GM19025 (cell line): Measurements from ENCODE around the gene ARHGAP30.

Source experiments
- ATAC-seq: cut with Tn5 transposase; IDR thresholded peaks from one replicate; pipeline ENCODE4 v1.9.1; 2021; ENCODE audit warnings: mild to moderate bottlenecking, low read depth, moderate library complexity; ENCODE audit not compliant: unreplicated experiment

ARHGAP30 gene

DNA sequence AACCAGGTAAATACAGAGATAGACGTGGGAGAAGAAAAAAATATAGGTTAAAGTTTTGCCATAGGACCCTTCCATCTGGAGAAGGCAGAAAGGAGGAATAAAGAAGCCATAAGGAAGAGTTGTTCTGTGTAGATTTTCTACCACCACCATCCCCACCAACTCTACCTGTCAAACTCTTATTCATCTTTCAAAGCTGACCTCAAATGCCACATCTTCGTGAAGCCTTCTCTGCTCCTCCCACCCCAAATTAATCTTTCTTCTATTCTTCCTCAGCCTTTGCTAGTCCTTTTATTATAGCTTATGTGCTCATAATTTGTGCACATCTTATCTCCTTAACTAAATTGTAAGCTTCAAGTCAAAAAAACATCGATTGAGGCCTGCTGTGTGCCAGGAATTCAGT is 20.9 kb upstream of the ARHGAP30 start:
- ATAC-seq, result no peak

DNA sequence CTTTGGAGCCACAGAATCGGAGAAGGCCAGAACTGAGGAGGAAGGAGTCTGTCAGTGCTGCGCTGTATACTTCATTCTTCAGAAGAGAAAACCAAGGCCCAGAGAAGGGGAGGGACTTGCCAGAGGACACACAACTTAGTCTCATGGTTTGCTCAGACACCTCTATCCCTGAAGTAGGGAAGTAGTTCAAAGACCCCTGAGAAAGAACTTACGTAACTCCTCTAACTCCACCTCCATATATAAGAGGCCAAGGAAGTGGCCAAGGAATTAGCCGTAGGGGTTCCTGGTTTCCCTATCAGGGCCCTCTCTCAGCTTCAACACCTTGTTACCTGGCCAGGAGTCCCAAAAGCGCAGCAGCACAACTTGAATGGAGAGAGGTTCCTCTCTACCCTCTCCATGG is 20.2 kb upstream of the ARHGAP30 start:
- no peak for ATAC-seq

DNA sequence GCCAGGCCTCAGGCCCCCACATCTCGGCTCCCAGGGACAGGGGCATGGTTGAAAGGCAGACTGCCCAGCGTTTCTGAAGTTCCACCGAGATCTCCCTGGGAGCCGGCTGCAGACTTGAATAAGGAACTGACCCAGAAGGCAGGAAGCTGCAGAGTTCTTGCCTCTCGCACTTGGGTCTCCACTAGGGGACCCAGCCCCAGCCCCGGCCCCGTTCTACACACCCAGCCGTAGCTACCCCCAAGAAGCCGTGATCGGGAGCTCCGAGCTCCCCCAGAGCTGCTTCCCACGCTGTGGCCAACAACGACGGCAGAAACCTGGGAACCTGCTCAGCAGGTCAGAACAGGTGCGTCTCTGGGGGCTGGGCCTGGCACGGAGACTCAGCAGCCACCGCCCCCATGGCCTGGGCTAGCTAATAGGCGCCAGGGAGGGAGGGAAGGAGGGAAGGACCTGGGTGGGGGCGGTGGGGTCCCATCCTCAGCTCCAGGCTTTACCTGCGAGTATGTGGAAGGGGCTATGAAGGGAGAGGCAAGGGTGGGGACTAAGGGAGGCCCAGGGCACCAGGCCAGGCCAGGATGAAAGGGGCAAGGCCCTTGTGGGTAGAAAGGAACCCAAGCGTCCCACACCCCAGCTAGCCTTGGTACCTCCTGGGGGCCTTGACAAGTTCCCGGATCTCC is 19.7 kb upstream of the ARHGAP30 start, which contains the start of gene NECTIN4:
NECTIN4 (minus strand) TSS at position 308 of the 674 bp plus-strand sequence; CDS start at position 46, 262 bp downstream.
- ATAC-seq, result no peak

DNA sequence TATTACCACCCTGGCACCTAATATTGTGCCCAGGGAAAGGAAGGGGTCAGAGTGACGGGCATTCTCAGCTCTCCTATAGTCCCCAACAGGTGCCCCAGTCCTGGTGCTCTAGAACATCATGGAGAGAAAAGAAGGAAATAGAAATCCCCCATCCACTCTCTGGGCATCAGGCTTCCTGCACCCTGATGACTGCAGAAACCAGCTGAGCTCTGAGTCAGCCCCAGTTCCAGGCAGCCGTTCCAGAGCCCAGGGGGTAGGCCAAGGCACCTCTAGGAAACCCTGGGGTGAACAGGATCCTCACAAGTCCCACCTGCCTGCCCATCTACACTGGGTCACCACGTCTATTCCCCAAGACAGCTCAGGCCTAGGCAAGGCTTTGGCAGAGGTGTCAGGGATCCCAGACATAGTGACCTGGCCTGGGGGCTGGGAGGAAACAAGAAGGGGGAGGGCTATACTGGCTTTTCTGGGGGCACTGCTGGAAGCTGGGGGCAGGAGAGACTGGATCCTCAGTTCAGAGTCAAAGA is 19.0 kb upstream of the ARHGAP30 start:
- ATAC-seq, result no peak

DNA sequence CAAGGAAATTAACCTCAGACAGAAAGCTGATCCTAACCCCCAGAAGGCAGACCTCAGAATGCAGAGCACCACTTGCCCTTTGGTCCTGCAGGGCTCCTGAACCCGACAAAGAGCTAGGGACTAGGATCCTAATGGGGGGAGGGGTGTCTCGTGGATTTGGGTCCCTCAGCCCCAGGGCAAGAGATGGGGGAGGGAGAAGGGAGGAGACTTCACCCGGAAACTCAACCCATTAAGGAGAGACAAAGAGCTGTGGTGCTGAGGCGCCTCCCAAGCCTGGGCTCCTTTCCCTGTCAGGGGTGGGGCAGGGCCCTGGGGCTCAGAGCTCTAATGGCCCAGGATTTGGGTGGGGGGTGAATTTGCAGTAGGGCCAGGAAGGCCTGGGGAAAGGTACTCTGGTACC is 16.8 kb upstream of the ARHGAP30 start:
- no peak for ATAC-seq

DNA sequence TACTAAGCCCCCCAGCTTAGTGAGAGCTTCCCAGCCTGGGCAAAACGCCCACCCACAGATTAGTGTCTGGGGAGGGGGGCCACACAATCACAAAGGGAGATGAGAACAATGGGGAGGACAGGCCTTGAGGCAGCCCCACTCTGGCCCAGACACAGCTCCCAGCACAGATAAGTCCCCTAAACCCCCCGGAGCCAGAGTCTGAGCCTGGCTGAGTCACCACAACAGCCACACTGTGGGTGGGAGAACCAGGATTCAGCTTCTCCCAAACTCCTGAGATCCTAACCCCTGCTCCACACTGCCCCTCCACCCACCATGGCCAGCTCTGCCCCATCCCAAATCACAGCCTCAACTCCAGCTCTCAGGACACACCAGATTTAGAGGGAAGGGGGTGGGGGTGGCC is 15.5 kb upstream of the ARHGAP30 start:
- ATAC-seq, result no peak

DNA sequence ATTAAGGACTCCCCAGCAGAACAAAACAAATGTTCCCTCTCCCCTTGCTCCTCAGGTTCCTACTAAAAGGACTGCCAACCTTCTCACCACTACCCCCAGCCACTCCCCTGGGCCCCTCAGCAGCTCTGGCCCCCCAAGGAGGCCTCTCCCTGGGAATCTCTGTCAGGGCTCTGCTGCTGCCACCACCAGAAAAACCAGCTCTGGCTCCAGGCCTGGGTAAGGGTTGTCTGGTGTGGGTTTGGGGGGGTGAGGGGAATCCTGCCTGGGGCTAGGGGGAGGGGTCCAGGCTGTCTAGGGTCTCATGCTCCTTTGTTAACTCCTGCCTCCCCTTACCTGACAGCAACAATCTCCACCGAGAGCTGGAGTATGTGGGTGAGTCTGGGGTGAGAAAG is 14.9 kb upstream of the ARHGAP30 start:
- no peak for ATAC-seq

DNA sequence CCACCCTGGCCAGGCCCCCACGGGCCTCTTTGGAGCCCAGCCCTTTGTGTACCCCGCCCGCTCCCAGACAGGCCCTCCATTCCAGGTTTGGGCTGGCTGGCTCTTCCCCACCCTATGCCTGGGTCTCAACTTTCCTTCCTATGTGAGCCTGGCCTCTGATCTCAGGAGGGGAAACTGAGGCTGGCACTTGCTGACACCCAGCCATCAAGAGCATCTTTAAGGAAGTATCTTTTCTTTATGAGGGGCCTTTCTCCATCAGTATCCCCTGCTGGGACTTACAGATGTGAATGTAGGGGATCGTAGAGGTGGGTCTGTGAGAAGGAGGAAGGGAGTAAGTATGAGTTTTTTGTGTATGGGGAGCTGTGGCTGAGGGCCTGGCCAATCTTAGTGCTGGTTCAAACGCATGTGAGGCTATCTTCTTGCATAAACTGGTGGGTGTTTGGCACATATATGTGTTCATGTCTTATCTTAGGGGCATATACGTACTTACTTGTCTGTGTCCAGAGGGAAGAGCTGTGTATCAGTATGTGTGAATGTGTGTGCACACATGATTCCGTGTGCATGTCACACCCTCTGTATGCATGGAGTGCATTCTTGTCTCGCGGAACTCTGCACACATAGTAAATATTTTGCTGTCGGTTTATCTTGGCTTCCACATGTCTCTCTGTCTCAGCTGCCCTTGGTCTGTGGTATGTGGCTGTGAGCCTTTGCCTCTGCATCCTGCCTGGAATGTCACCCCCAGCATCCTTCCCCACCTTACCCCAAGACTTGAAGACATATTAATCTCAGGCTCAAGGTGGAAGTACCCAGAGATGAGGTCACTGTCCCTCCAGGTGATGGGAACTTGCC is 14.3 kb upstream of the ARHGAP30 start:
- ATAC-seq, result no peak

DNA sequence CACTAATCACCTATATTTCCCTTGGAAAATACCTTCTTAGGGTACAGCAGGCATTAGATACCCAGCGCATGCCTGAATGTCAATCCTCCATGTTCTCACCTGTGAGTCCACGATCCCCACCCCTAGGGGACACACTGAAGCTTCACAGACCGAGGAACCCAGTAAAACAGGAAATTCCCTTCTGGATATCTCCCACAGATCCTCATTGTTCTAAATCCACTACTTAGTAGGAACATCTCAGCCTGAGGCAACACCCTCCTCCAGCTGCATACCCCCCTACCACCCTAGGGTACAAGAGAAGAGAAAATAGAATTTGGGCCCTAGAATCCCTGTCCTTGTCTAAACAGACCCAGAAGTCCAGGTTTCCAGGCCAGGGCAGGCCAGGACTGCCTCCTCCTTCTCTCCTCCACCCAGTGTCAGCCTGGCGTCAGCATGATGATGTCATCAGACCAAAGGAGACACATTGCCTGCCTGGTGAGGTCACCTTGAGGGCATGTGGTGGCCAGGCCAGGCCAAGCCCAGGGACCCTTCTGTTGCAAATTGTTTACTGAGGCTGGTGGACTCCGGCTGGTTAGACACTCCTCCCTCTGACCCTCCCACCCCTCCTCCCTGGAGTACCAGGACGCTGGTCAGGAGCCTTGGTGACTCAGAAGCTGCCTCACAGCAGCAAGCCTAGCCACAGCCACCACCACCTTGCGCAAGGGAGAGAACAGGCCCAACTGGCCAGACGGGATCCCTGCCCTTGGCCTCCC is 13.5 kb upstream of the ARHGAP30 start:
- no peak for ATAC-seq

DNA sequence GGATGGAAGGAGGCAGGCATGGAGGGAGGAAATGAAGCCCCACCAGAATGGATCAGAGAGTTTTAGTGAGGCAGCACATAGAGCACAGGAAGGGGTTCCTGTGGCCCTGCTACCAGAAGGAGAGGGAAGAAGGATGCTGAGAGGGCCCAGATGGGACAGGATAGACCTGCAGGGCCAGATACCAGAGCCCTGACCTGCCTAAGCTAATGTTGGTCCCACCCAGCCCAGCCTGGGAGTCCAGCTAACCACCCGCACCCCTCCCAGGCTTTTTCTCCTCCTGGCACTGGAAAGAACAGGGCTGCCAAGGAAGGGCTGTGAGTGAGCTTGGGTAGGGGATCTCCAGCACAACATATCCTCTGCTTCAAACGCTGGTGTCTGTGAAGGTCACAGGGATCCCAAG is 12.8 kb upstream of the ARHGAP30 start:
- ATAC-seq, result no peak

DNA sequence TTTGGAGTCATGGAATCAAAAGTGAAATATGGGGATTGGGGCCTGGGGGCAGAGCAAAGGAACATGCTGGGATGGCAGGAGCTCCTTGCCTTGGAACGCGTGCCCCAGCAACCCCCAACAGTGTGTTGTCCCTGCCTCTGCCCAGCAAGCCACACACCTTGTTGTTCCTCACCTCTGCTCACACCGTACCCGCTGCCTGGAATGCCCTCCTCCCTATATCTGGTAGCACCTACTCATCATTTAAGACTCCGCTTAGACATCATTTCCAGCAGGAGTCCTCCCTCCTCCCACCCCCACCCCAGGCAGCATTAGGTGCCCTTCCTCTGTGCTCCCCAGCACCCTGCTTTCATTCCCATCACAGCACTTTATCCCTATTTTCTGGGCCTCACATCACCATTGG is 11.8 kb upstream of the ARHGAP30 start:
- ATAC-seq, result no peak

DNA sequence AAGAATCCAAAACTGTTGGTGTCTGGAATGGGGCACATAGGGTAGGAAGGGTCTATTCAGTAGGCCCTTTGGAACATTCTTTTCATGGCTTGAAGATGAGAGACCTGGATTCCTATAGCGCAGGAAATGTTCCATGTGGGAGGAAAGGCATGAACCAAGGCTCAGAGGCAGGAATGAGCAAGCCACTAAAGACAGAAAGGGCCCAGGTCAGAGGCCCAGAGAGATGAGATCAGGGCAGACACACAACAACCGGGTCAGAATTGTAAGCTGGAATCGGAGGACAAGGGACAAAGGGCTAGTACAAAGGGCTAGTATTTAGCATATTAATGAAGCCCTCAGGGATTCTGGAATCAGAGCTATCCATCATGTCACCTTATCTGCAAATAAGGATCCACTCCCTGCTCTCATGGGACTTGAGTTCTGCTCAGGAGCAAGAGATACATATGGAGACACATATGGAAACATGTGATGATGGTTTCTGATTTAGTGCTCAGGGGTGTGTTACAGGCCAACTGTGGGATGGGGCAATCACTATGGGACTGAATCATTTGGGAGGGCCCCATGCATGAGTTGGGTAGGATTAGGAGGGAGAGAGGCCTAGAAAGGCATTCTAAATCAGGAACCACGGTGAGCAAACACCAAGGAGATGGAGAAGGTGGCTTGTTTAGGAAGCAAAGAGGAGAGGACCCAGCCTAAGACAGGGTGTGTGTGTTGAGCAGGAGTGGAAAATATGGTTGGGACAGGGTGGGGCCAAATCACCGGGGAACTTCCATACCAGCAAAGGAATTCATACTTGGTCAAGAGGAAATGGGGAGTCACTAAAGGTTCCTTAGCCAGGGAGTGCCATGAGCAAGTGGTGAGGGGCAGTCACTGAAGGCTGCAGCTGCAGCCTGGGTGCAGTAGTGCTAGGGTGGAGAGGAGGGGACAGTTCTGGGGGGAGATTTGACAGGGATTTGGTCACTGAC is 11.0 kb upstream of the ARHGAP30 start:
- no peak for ATAC-seq

DNA sequence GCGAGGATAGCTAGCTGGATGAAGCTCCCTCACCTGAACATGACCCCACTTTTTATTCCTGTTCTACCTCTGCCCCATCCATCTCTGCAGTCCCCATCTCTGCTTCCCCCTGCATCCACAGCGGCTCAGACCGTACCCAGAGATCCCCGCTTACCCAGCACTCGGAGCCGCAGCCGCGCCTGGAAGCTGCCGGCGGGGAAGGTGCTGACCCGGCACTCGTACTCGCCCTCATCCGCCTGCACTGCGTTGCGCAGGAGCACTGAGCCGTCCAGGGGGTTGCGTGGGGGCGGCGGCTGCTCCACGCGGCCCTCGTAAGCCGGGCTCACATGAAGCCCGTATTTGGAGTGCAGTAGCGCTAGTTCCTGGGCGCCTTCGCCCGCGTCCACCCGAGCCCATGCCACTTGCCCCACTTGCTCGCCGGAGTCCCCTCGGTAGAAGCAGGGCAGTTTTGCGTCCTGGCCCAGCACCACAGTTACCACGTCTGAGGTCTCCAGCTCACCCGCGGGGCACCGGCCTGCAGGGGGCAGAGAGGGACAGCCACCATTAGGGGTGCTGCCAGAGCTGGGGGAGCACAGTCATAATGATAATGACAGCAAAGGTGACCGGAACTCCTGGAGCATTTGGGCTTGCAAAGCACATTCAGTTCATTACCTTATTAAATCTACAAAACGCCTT is 9.9 kb upstream of the ARHGAP30 start:
- ATAC-seq, result no peak

DNA sequence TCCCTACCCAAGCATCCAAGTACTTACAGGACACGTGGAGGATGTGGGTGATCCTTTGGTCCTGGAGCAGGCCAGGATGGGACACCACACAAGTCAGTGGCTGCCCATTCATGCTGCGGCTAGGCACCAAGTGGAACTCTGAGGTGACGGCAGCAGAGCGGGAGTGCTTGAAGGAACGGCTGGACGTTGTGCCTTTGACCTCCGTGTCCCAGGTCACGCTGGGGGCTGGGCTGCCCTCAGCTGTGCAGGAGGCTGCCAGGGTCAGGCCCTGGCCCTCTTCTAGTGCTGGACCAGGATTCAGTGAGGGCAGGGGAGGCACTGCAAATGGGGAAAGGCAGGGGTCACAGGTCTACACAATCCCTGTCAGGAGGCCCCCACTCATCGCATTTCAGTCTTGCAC is 7.7 kb upstream of the ARHGAP30 start:
- ATAC-seq, result no peak

DNA sequence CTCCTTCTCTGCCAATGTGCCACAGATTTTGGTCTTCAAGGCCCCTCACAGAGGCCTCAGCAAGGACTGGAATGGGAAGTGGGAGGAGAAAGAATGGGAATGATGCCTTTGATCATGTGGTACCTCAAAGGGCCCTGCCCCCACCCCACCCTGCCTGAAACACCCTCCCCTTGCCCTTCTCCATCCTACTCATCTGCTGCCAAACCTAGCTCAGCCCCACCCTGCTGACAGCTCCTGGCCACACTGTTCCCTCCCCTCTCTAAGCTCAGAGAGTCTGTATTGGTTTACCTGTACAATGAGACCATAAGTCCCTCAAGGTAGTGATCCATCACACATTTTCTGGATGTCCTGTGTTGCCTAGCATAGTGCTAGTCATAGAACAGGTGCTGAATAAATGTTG is 6.7 kb upstream of the ARHGAP30 start:
- ATAC-seq, result no peak

DNA sequence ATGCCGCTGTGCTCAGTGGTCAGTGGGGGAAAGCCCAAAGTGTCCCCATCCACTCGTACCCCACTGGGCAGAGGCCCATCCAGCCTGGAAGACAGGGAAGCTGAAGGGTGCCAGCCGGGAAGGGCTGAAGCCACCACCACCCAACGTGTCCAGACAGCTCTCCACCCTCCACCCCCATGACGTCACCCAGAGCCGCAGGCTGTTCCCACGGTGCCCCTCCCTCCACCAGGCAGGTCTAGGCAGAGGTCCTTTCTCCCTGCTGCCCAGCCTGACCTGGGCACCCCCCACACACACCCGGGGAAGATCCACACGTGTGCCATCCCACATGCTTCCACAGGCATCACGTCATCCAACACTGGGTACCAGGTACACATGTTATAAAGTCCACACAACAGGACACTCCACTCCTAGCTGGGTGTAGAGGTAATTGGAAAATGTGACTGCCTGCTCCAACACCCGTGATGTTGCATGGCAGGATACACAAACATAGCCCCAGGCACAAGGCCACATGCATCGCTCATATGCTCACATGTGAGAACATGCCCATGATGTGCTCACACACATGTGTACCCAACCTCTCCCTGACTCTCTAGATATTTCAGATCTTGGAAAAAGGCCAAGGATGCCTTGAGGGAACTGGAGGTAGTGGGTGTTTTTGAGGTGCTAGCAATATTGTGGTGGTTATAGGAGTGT is 5.1 kb upstream of the ARHGAP30 start:
- ATAC-seq, result no peak

DNA sequence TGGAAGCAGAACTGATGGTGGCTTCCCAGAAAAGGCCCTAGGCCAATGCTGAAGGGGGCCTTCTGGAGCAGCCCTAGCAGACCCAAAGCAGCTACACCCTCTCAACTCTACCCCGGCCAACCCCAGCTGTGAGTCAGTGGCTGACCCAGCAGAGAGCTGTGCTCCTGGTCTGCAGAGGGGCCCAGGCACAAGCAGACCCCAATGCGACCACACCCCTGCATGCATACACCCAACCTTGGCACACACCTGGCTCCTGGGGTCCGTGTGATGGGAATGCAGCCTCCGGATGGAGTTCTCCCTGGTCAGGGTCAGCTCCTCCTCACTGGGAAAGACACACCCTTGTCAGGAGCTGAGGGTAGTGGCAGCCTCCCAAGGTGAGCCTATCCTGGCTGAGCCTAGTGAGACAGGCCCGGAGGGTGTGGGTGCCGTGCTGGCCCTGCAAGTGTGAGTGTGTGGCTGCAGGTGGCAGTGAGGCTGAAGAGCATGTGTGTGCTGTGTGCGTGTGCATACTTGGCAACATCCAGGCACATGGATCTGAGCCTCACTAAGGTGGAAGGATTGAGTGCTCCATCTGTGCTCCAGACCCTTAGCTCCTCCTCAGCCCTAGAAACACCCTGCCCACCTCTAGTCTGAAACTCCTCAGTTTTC is 3.9 kb upstream of the ARHGAP30 start:
- ATAC-seq, result no peak

DNA sequence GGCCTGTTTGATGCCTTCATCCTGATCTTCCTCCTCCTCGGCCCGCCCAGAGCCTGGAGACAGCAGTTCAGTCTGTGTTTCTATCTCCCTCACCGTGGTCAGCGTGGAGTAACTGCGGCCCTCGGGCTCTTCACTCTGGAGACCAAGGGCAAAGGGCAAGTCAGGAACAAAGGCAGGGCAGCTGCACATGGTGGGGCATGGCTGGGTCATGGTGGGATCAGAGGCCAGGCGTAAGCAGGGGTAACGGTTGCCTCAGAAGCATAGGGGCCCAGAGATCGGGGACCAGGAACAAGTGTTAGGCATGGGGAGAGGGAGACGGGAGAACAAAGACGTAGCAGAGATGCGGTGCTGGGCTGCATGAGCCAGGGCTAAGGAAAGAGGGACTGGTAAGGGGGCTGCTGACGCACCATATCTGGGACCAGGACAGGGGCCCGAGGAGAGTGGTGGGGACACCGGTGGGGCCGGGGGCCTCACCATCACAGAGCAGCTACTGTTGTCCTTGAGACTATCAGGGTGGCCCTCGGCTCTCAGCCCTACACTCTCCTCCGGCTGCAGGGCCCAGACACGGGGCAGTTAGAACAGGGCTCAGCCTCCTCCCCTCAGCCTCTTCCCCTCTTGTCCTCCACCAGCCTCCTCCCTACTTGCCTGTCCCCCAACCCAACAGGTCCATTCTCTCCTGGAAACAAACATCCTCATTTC is 3.2 kb upstream of the ARHGAP30 start:
- no peak for ATAC-seq
